ACC112 (cell line): ENCODE measurements around the gene WDR1.

Experiments
- H2AFZ ChIP-seq: fragments of 200-600 bp; sonication (generic); one replicate; pipeline ENCODE4 v1.6.0; 2017; ENCODE audit warnings: antibody characterized with exemption, low read length; ENCODE audit not compliant: unreplicated experiment
- H3K27ac ChIP-seq: fragments of 200-600 bp; sonication (generic); 2 replicates; pipeline ENCODE4 v1.5.1; 2014; ENCODE audit warnings: low read depth, mild to moderate bottlenecking, antibody characterized with exemption, low read length, moderate library complexity
- H3K27me3 ChIP-seq: fragments of 200-600 bp; sonication (generic); 2 replicates; pipeline ENCODE4 v1.6.1; 2014; ENCODE audit warnings: mild to moderate bottlenecking, antibody characterized with exemption, low read length, moderate library complexity, mixed read lengths; ENCODE audit not compliant: insufficient read depth
- H3K36me3 ChIP-seq: fragments of 200-600 bp; sonication (generic); 2 replicates; pipeline ENCODE4 v1.6.1; 2016; ENCODE audit warnings: mild to moderate bottlenecking, antibody characterized with exemption, low read length, moderate library complexity, mixed read lengths; ENCODE audit not compliant: insufficient read depth
- H3K4me1 ChIP-seq: fragments of 200-600 bp; sonication (generic); one replicate; pipeline ENCODE4 v1.6.1; 2016; ENCODE audit warnings: low read length, mixed read lengths; ENCODE audit not compliant: insufficient read depth, unreplicated experiment, control insufficient read depth
- H3K4me3 ChIP-seq: fragments of 200-600 bp; sonication (generic); 2 replicates; pipeline ENCODE4 v1.5.1; 2014; ENCODE audit warnings: mild to moderate bottlenecking, low read depth, low read length
- H3K79me2 ChIP-seq: fragments of 200-600 bp; sonication (generic); one replicate; pipeline ENCODE4 v1.6.0; 2016; ENCODE audit warnings: low read length; ENCODE audit not compliant: control insufficient read depth, unreplicated experiment, insufficient read depth

WDR1 gene

GRCh38 chr4:10105920-10106319 lies 10.7 kb downstream of the WDR1 start:
- peaks cover 34% of the 10 kb centered on the region for H3K36me3 ChIP-seq
- peaks cover 93% of the 10 kb centered on the region for H3K79me2 ChIP-seq
- H3K4me1 ChIP-seq, result peaks cover 71% of the 10 kb centered on the region
- peak overlapping the region; percentile 67 for H3K4me3 ChIP-seq
- no peaks in the 10 kb centered on the region for H3K27me3 ChIP-seq
- H3K27ac ChIP-seq, result peak overlapping the region; percentile 90
- no peak overlapping the region for H2AFZ ChIP-seq

GRCh38 chr4:10105421-10105820 lies 11.2 kb downstream of the WDR1 start:
- H3K4me1 ChIP-seq, result peaks cover 70% of the 10 kb centered on the region
- peaks cover 93% of the 10 kb centered on the region for H3K79me2 ChIP-seq
- H3K36me3 ChIP-seq, result peaks cover 35% of the 10 kb centered on the region
- no peak overlapping the region for H2AFZ ChIP-seq
- H3K4me3 ChIP-seq, result peak overlapping the region; percentile 67
- H3K27me3 ChIP-seq, result no peaks in the 10 kb centered on the region
- H3K27ac ChIP-seq, result peak overlapping the region; percentile 90

GRCh38 chr4:10104991-10105276 lies 11.7 kb downstream of the WDR1 start:
- peaks cover 93% of the 10 kb centered on the region for H3K79me2 ChIP-seq
- peaks cover 40% of the 10 kb centered on the region for H3K36me3 ChIP-seq
- H3K4me3 ChIP-seq, result peak overlapping the region; percentile 67; the same call in 1 of the 2 replicates
- H3K27me3 ChIP-seq, result no peaks in the 10 kb centered on the region
- peak overlapping the region; percentile 90 for H3K27ac ChIP-seq
- peaks cover 71% of the 10 kb centered on the region for H3K4me1 ChIP-seq
- no peak overlapping the region for H2AFZ ChIP-seq

GRCh38 chr4:10104211-10104990 lies 12.2 kb downstream of the WDR1 start:
- Histone ChIP-seq H3K36me3 (peaks cover 44% of the 10 kb centered on the region), H3K4me3 (peak overlapping the region; percentile 67; the same call in 1 of the 2 replicates), H3K27me3 (no peaks in the 10 kb centered on the region), H3K4me1 (peaks cover 71% of the 10 kb centered on the region), H3K79me2 (peaks cover 93% of the 10 kb centered on the region), H2AFZ (no peak overlapping the region), H3K27ac (peak overlapping the region; percentile 90)

- H3K4me3 ChIP-seq, result no peak overlapping the region
- H3K4me1 ChIP-seq, result peaks cover 70% of the 10 kb centered on the region
- H3K27ac ChIP-seq, result no peak overlapping the region
- H3K27me3 ChIP-seq, result no peaks in the 10 kb centered on the region
- no peak overlapping the region for H2AFZ ChIP-seq
- H3K79me2 ChIP-seq, result peaks cover 89% of the 10 kb centered on the region
- H3K36me3 ChIP-seq, result peaks cover 35% of the 10 kb centered on the region
Measured at GRCh38 chr4:10102474-10103332, 13.9 kb downstream of the WDR1 start.

- Histone ChIP-seq H3K4me1 (peaks cover 70% of the 10 kb centered on the region), H3K36me3 (peaks cover 40% of the 10 kb centered on the region), H3K27me3 (no peaks in the 10 kb centered on the region), H3K79me2 (peaks cover 86% of the 10 kb centered on the region), H3K4me3 (no peak overlapping the region), H3K27ac (no peak overlapping the region), H2AFZ (no peak overlapping the region)
Measured at GRCh38 chr4:10101671-10102473, 14.7 kb downstream of the WDR1 start.

- H3K4me3 ChIP-seq, result no peak overlapping the region
- H3K36me3 ChIP-seq, result peaks cover 41% of the 10 kb centered on the region
- no peaks in the 10 kb centered on the region for H3K27me3 ChIP-seq
- no peak overlapping the region for H3K27ac ChIP-seq
- H3K79me2 ChIP-seq, result peaks cover 80% of the 10 kb centered on the region
- H3K4me1 ChIP-seq, result peaks cover 73% of the 10 kb centered on the region
- no peak overlapping the region for H2AFZ ChIP-seq
Measured at GRCh38 chr4:10100734-10101216, 15.8 kb downstream of the WDR1 start.

GRCh38 chr4:10099499-10100325 lies 16.9 kb downstream of the WDR1 start:
- peaks cover 73% of the 10 kb centered on the region for H3K4me1 ChIP-seq
- H3K27ac ChIP-seq, result peak overlapping the region; percentile 94; the same call in 1 of the 2 replicates
- H3K27me3 ChIP-seq, result no peaks in the 10 kb centered on the region
- H2AFZ ChIP-seq, result no peak overlapping the region
- H3K4me3 ChIP-seq, result no peak overlapping the region
- H3K36me3 ChIP-seq, result peaks cover 36% of the 10 kb centered on the region
- H3K79me2 ChIP-seq, result peaks cover 80% of the 10 kb centered on the region

GRCh38 chr4:10098780-10099160 lies 17.8 kb downstream of the WDR1 start:
- H3K4me1 ChIP-seq, result peaks cover 73% of the 10 kb centered on the region
- no peak overlapping the region for H2AFZ ChIP-seq
- H3K27me3 ChIP-seq, result no peaks in the 10 kb centered on the region
- peaks cover 80% of the 10 kb centered on the region for H3K79me2 ChIP-seq
- H3K4me3 ChIP-seq, result no peak overlapping the region
- H3K27ac ChIP-seq, result peak overlapping the region; percentile 94
- H3K36me3 ChIP-seq, result peaks cover 39% of the 10 kb centered on the region
